ENCODE measurements around the gene CNPY2. TPM values are rescaled to one million over a fixed set of nuclear protein-coding genes. Genes with fewer than 3 reads are reported as not detected.

Gene CNPY2
- total RNA-seq, 1 donor from 2014 or later, result 112 TPM

GRCh38 chr12:56260921-56261320 lies 54.9 kb downstream of the CNPY2 start:
- DNase-seq (ENCODE audit: extremely low read depth, low read depth, low spot score), result no peak

GRCh38 chr12:56260380-56260779 lies 55.4 kb downstream of the CNPY2 start:
- no peak for DNase-seq (ENCODE audit: extremely low read depth, low read depth, low spot score)

Other genes starting within 250 kb of the CNPY2 start
- gene ERBB3, start 235.8 kb downstream of the CNPY2 start, total RNA-seq, result 0.53 TPM in 1 of 2 replicates, not detected in the other
- gene PA2G4, start 211.4 kb downstream of the CNPY2 start, total RNA-seq, result 113 and 125 TPM in 2 replicates
- 1,895 and 2,713 TPM in 2 replicates for gene RPL41, start 199.4 kb downstream of the CNPY2 start, total RNA-seq
- 3.0 and 4.1 TPM in 2 replicates for gene ZC3H10, start 197.7 kb downstream of the CNPY2 start, total RNA-seq
- gene ESYT1, start 187.7 kb downstream of the CNPY2 start, total RNA-seq, result 269 and 275 TPM in 2 replicates
- 103 and 104 TPM in 2 replicates for gene MYL6B, start 163.4 kb downstream of the CNPY2 start, total RNA-seq
- gene MYL6, start 157.6 kb downstream of the CNPY2 start, total RNA-seq, result 2,948 and 3,870 TPM in 2 replicates
- gene SMARCC2, start 126.5 kb downstream of the CNPY2 start, total RNA-seq, result 51.1 and 78.9 TPM in 2 replicates
- 40.5 and 41.5 TPM in 2 replicates for gene RNF41, start 94.1 kb downstream of the CNPY2 start, total RNA-seq
- 26.7 and 33.5 TPM in 2 replicates for gene NABP2, start 91.6 kb downstream of the CNPY2 start, total RNA-seq
- not detected in 2 replicates for gene SLC39A5, start 85.9 kb downstream of the CNPY2 start, total RNA-seq
- gene ANKRD52, start 57.6 kb downstream of the CNPY2 start, total RNA-seq, result 34.4 and 55.6 TPM in 2 replicates
- gene COQ10A, start 49.0 kb downstream of the CNPY2 start, total RNA-seq, result 9.2 and 15.9 TPM in 2 replicates
- gene CS, start 15.7 kb downstream of the CNPY2 start, total RNA-seq, result 146 and 156 TPM in 2 replicates
- gene PAN2, start 18.0 kb upstream of the CNPY2 start, total RNA-seq, result 15.6 and 18.4 TPM in 2 replicates
- 3.0 TPM in 1 of 2 replicates, not detected in the other for gene IL23A, start 22.9 kb upstream of the CNPY2 start, total RNA-seq
- 76.0 and 104 TPM in 2 replicates for gene STAT2, start 44.1 kb upstream of the CNPY2 start, total RNA-seq
- gene APOF, start 46.9 kb upstream of the CNPY2 start, total RNA-seq, result not detected in 2 replicates
- 7.4 and 13.9 TPM in 2 replicates for gene TIMELESS, start 133.4 kb upstream of the CNPY2 start, total RNA-seq
- 0.15 TPM in 1 of 2 replicates, not detected in the other for gene MIP, start 138.7 kb upstream of the CNPY2 start, total RNA-seq
- 1.7 TPM in 2 replicates for gene SPRYD4, start 152.6 kb upstream of the CNPY2 start, total RNA-seq
- 0.58 TPM in 1 of 2 replicates, not detected in the other for gene GLS2, start 172.2 kb upstream of the CNPY2 start, total RNA-seq
- gene RBMS2, start 205.8 kb upstream of the CNPY2 start, total RNA-seq, result 56.5 and 75.8 TPM in 2 replicates

All from glomerular endothelial cell (primary cell).